Mucosa of stomach (tissue), 1 donor: Measurements from ENCODE around the gene EXOSC5.
A peak's percentile ranks its signal among the peaks of the same experiment; 100 is the strongest.
"Not testable (repeated sequence)": the region's sequence is repeated elsewhere in the genome, so short reads cannot be mapped to it uniquely, and the experiment has no call there.

Experiments used
- H3K27me3 ChIP-seq: one replicate; pipeline ENCODE4 v1.7.0; 2013; ENCODE audit warnings: mild to moderate bottlenecking, low read length; ENCODE audit not compliant: control insufficient read depth, insufficient read depth
- H3K36me3 ChIP-seq: one replicate; pipeline ENCODE4 v1.7.0; 2013; ENCODE audit warnings: low read length; ENCODE audit not compliant: control insufficient read depth, insufficient read depth
- H3K4me1 ChIP-seq: one replicate; pipeline ENCODE4 v1.7.0; 2013; ENCODE audit warnings: mild to moderate bottlenecking, low read length; ENCODE audit not compliant: control insufficient read depth, insufficient read depth
- H3K4me3 ChIP-seq: one replicate; pipeline ENCODE4 v1.7.0; 2013; ENCODE audit warnings: low read length
- H3K9ac ChIP-seq: one replicate; pipeline ENCODE4 v1.7.0; 2013; ENCODE audit warnings: mild to moderate bottlenecking, low read length, moderate library complexity
- H3K9me3 ChIP-seq: one replicate; pipeline ENCODE4 v1.7.0; 2013; ENCODE audit warnings: mild to moderate bottlenecking, low read length, moderate library complexity; ENCODE audit not compliant: control insufficient read depth
- donor health status: Pancreatic carcinoma.

EXOSC5 gene

GRCh38 chr19:41356984-41357739 lies 40.0 kb downstream of the EXOSC5 start:
- Histone ChIP-seq H3K4me1 (peaks cover 15% of the 10 kb centered on the region), H3K4me3 (no peak overlapping the region), H3K27me3 (peaks cover 24% of the 10 kb centered on the region), H3K36me3 (no peaks in the 10 kb centered on the region), H3K9ac (no peak overlapping the region), H3K9me3 (no peaks in the 10 kb centered on the region)

GRCh38 chr19:41355802-41356201 lies 41.4 kb downstream of the EXOSC5 start:
- peaks cover 37% of the 10 kb centered on the region for H3K27me3 ChIP-seq
- no peaks in the 10 kb centered on the region for H3K36me3 ChIP-seq
- H3K4me1 ChIP-seq, result peaks cover 24% of the 10 kb centered on the region
- H3K9ac ChIP-seq, result no peak overlapping the region
- H3K9me3 ChIP-seq, result no peaks in the 10 kb centered on the region
- H3K4me3 ChIP-seq, result no peak overlapping the region

GRCh38 chr19:41355035-41355434 lies 42.1 kb downstream of the EXOSC5 start:
- peaks cover 44% of the 10 kb centered on the region for H3K27me3 ChIP-seq
- H3K9ac ChIP-seq, result no peak overlapping the region
- no peaks in the 10 kb centered on the region for H3K9me3 ChIP-seq
- H3K4me3 ChIP-seq, result no peak overlapping the region
- peaks cover 29% of the 10 kb centered on the region for H3K4me1 ChIP-seq
- no peaks in the 10 kb centered on the region for H3K36me3 ChIP-seq

GRCh38 chr19:41354343-41354953 lies 42.7 kb downstream of the EXOSC5 start:
- peaks cover 44% of the 10 kb centered on the region for H3K27me3 ChIP-seq
- peaks cover 29% of the 10 kb centered on the region for H3K4me1 ChIP-seq
- no peak overlapping the region for H3K4me3 ChIP-seq
- H3K36me3 ChIP-seq, result no peaks in the 10 kb centered on the region
- H3K9me3 ChIP-seq, result no peaks in the 10 kb centered on the region
- H3K9ac ChIP-seq, result peak overlapping the region; percentile 43

- no peaks in the 10 kb centered on the region for H3K36me3 ChIP-seq
- peaks cover 49% of the 10 kb centered on the region for H3K27me3 ChIP-seq
- peak within 1 kb of the TSS; percentile 46 for H3K4me3 ChIP-seq
- H3K9me3 ChIP-seq, result no peaks in the 10 kb centered on the region
- peak within 1 kb of the TSS; percentile 55 for H3K9ac ChIP-seq
- H3K4me1 ChIP-seq, result peaks cover 29% of the 10 kb centered on the region
Observed at GRCh38 chr19:41353466-41354342, 43.5 kb downstream of the EXOSC5 start, which contains the start of gene TGFB1. Gene TGFB1 (minus strand): TSS chr19:41353922. CDS start chr19:41353044, 878 bp downstream.

GRCh38 chr19:41352609-41353465 lies 44.3 kb downstream of the EXOSC5 start:
- H3K9ac ChIP-seq, result peak overlapping the region; percentile 55

GRCh38 chr19:41352279-41352608 lies 44.9 kb downstream of the EXOSC5 start:
- no peaks in the 10 kb centered on the region for H3K36me3 ChIP-seq
- peaks cover 29% of the 10 kb centered on the region for H3K4me1 ChIP-seq
- H3K9me3 ChIP-seq, result no peaks in the 10 kb centered on the region
- no peak overlapping the region for H3K4me3 ChIP-seq
- peak overlapping the region; percentile 55 for H3K9ac ChIP-seq
- H3K27me3 ChIP-seq, result peaks cover 49% of the 10 kb centered on the region

More at GRCh38 chr19:41352609-41353465, 44.3 kb downstream of the EXOSC5 start:
- peaks cover 29% of the 10 kb centered on the region for H3K4me1 ChIP-seq
- H3K27me3 ChIP-seq, result peaks cover 49% of the 10 kb centered on the region
- no peaks in the 10 kb centered on the region for H3K36me3 ChIP-seq
- H3K4me3 ChIP-seq, result peak overlapping the region; percentile 46
- no peaks in the 10 kb centered on the region for H3K9me3 ChIP-seq

- peaks cover 49% of the 10 kb centered on the region for H3K27me3 ChIP-seq
- peaks cover 29% of the 10 kb centered on the region for H3K4me1 ChIP-seq
- peak overlapping the region; percentile 55 for H3K9ac ChIP-seq
Observed at GRCh38 chr19:41351339-41352245, 45.6 kb downstream of the EXOSC5 start.

GRCh38 chr19:41350735-41351338 lies 46.3 kb downstream of the EXOSC5 start:
- Histone ChIP-seq H3K27me3 (peaks cover 49% of the 10 kb centered on the region), H3K9me3 (no peaks in the 10 kb centered on the region), H3K36me3 (no peaks in the 10 kb centered on the region), H3K9ac (peak overlapping the region; percentile 53), H3K4me3 (peak overlapping the region; percentile 28), H3K4me1 (peaks cover 29% of the 10 kb centered on the region)

More at GRCh38 chr19:41351339-41352245, 45.6 kb downstream of the EXOSC5 start:
- Histone ChIP-seq H3K9me3 (no peaks in the 10 kb centered on the region), H3K36me3 (no peaks in the 10 kb centered on the region), H3K4me3 (peak overlapping the region; percentile 28)

GRCh38 chr19:41346916-41347315 lies 50.2 kb downstream of the EXOSC5 start:
- not testable (repeated sequence) for H3K36me3 ChIP-seq, H3K4me3 ChIP-seq, H3K9me3 ChIP-seq, H3K9ac ChIP-seq
- peaks cover 22% of the 10 kb centered on the region for H3K27me3 ChIP-seq
- peaks cover 16% of the 10 kb centered on the region for H3K4me1 ChIP-seq
